Osteocyte (in vitro differentiated cells): ENCODE data around the gene MAPK11. TPM values are rescaled to one million over a fixed set of nuclear protein-coding genes. Genes with fewer than 3 reads are reported as not detected.

Source experiments
- DNase-seq: peaks from one replicate; pipeline ENCODE4 v3.0.0; 2021; ENCODE audit warnings: mixed read lengths; ENCODE audit not compliant: unreplicated experiment; ENCODE audit errors: extremely low spot score
- H3K27ac Mint-ChIP-seq: one replicate; pipeline ENCODE4 v1.8.0; 2021; ENCODE audit warnings: mild to moderate bottlenecking, mixed read lengths; ENCODE audit not compliant: unreplicated experiment
- H3K27me3 Mint-ChIP-seq: one replicate; pipeline ENCODE4 v1.8.0; 2021; ENCODE audit warnings: mixed read lengths; ENCODE audit not compliant: unreplicated experiment
- H3K36me3 Mint-ChIP-seq: one replicate; pipeline ENCODE4 v1.8.0; 2021; ENCODE audit warnings: mixed read lengths; ENCODE audit not compliant: unreplicated experiment
- H3K4me1 Mint-ChIP-seq: one replicate; pipeline ENCODE4 v1.8.0; 2021; ENCODE audit warnings: mixed read lengths; ENCODE audit not compliant: unreplicated experiment
- H3K4me3 Mint-ChIP-seq: one replicate; pipeline ENCODE4 v1.8.0; 2021; ENCODE audit warnings: mild to moderate bottlenecking, moderate library complexity, mixed read lengths; ENCODE audit not compliant: unreplicated experiment
- H3K9me3 Mint-ChIP-seq: one replicate; pipeline ENCODE4 v1.8.0; 2021; ENCODE audit warnings: mixed read lengths; ENCODE audit not compliant: unreplicated experiment
- total RNA-seq: library from RNA; stranded (reverse); gene quantifications from 2 replicates; pipeline ENCODE4 v1.2.1, GENCODE V29; 2021
- TF ChIP-seq, protein P1 (sequence below): fragments of 200-600 bp; sonication (generic); IDR thresholded peaks from 2 replicates; pipeline ENCODE4 v1.5.0; 2021; ENCODE audit warnings: antibody characterized with exemption, mild to moderate bottlenecking, moderate library complexity

The MAPK11 gene
- total RNA-seq, 1 donor from 2014 or later, result 6.4 TPM

DNA sequence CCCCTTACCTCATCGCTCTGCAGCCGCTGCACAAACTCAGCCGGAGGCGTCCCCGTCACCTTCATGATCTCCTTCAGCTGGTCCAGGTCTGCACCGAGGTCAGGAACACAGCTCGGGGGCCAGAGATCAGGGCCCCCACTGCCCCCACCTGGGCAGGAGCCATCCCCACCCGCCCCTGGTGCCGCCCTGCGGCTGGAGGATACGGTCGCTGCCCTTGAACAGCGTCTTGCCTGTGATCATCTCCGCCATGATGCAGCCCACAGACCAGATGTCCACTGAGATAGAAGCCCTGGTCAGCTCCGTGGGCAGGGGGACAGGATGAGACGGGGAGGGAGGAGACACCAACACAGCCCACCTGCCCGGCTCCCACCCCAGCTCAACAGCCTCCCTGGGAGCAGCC lies 14.6 kb downstream of the MAPK11 start:
- Mint-ChIP-seq H3K27me3 (no peaks in the 10 kb centered on the region), H3K36me3 (no peaks in the 10 kb centered on the region), H3K27ac (no peak overlapping the region), H3K9me3 (no peaks in the 10 kb centered on the region), H3K4me1 (peaks cover 8% of the 10 kb centered on the region), H3K4me3 (no peak overlapping the region)
- DNase-seq, result no peak
- TF ChIP-seq, protein P1, sequence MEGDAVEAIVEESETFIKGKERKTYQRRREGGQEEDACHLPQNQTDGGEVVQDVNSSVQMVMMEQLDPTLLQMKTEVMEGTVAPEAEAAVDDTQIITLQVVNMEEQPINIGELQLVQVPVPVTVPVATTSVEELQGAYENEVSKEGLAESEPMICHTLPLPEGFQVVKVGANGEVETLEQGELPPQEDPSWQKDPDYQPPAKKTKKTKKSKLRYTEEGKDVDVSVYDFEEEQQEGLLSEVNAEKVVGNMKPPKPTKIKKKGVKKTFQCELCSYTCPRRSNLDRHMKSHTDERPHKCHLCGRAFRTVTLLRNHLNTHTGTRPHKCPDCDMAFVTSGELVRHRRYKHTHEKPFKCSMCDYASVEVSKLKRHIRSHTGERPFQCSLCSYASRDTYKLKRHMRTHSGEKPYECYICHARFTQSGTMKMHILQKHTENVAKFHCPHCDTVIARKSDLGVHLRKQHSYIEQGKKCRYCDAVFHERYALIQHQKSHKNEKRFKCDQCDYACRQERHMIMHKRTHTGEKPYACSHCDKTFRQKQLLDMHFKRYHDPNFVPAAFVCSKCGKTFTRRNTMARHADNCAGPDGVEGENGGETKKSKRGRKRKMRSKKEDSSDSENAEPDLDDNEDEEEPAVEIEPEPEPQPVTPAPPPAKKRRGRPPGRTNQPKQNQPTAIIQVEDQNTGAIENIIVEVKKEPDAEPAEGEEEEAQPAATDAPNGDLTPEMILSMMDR, result no peak

DNA sequence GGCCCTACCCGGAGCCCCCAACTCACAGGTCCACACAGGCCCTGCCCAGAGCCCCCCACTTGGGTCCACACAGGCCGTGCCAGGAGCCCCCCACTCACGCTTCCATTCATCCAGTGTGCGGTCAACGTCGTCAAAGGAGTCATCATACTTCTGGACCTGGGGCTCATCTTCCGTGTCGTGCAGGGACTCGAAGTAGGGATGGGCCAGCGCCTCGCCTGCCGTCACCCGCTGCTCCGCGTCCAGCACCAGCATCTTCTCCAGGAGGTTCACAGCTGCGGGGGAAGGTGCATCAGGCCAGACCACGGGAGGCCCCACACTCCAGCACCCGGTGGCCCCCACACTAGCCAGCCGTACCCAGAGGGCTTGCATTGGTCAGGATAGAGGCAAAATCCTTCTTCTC lies 15.1 kb downstream of the MAPK11 start:
- no peak for DNase-seq
- peaks cover 6% of the 10 kb centered on the region for H3K4me1 Mint-ChIP-seq
- no peaks in the 10 kb centered on the region for H3K36me3 Mint-ChIP-seq
- TF ChIP-seq, protein P1, result no peak
- H3K27me3 Mint-ChIP-seq, result no peaks in the 10 kb centered on the region
- H3K9me3 Mint-ChIP-seq, result no peaks in the 10 kb centered on the region
- H3K27ac Mint-ChIP-seq, result no peak overlapping the region
- no peak overlapping the region for H3K4me3 Mint-ChIP-seq

DNA sequence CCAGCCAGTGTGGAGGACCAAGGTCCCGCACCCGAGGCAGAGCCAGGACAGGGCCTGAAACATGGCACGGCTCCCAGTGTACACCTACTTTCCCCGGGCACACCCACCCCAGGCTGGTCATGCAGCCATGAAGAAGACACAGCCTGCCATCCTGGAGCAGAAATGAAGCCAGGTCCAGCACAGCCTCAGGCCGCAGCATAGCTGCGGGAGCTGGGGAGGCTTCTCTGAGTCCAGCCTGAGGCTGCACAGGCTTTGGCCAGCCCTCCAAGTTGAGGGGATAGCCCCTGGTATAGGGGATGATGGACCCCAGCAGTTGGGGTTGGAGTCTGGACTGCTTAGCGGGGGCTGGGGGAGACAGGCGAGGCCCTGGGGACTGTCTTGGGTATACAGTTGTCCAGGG lies 16.2 kb downstream of the MAPK11 start:
- Mint-ChIP-seq H3K9me3 (no peaks in the 10 kb centered on the region), H3K4me3 (no peak overlapping the region), H3K27ac (no peak overlapping the region), H3K4me1 (peaks cover 8% of the 10 kb centered on the region), H3K36me3 (no peaks in the 10 kb centered on the region), H3K27me3 (no peaks in the 10 kb centered on the region)
- DNase-seq, result no peak
- TF ChIP-seq, protein P1, result no peak

DNA sequence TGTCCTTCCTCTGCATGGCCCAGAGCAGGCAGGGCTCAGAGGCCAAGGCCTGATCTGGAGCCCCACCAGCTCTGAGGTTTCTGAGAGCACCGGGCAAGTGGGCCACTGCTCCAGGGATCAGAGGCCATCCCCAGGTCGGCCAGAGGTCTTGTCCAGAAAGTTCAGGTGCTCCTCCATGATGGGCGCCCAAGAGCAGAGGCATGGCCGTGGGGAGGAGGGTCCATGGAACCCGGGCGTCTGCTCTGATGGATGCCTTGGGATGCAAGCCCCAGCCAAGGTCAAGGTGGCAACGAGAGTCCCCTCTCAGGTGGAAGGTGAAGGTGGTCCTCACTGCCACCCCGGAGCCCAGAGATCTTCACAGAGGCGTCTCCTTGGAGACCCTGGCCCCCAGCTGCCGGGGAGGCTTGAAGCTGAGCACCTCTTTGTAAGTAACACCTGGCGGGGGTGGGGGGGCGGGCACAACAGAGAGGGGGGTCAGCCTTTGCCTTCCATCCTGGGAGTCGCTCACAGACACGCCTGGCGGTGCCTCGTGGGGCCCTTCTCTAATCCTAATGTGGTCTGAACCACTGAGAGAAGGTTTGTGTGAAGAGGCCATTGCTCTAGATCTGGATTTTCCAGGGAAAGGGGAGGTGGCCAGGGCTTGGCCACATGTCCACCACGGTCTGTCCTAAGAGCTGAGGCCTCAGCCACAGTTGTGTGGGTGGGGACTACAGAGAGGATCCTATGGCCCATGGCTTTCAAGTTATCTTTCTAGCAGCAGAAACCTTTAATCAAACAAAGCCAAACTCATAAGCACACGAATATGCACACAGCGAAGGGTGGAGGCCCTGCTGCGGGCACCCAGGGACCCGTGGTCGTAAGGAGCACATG lies 16.9 kb downstream of the MAPK11 start:
- TF ChIP-seq, protein P1, result no peak
- H3K27ac Mint-ChIP-seq, result no peak overlapping the region
- H3K4me3 Mint-ChIP-seq, result no peak overlapping the region
- H3K27me3 Mint-ChIP-seq, result no peaks in the 10 kb centered on the region
- no peak for DNase-seq
- H3K36me3 Mint-ChIP-seq, result no peaks in the 10 kb centered on the region
- H3K4me1 Mint-ChIP-seq, result peaks cover 8% of the 10 kb centered on the region
- H3K9me3 Mint-ChIP-seq, result no peaks in the 10 kb centered on the region
